ENCODE results near the gene SLFN12.
"Not testable (repeated sequence)": the region's sequence is repeated elsewhere in the genome, so short reads cannot be mapped to it uniquely, and the experiment has no call there.

Gene SLFN12

GRCh38 chr17:35429702-35430101, 2.6 kb downstream of the SLFN12 start:
- no peak for TF ChIP-seq CTCF (conservative IDR thresholded peaks at IDR 0.05)
- no peak overlapping the region for H3K27ac ChIP-seq

- H3K27ac ChIP-seq: no peak overlapping the region
- no peak for TF ChIP-seq CTCF (conservative IDR thresholded peaks at IDR 0.05)
These were observed 4.1 kb downstream of the SLFN12 start for GRCh38 chr17:35428229-35428628.

- TF ChIP-seq CTCF (conservative IDR thresholded peaks at IDR 0.05): no peak
- H3K27ac ChIP-seq: no peak overlapping the region
These were observed 8.5 kb downstream of the SLFN12 start for GRCh38 chr17:35423761-35424160.

DNA sequence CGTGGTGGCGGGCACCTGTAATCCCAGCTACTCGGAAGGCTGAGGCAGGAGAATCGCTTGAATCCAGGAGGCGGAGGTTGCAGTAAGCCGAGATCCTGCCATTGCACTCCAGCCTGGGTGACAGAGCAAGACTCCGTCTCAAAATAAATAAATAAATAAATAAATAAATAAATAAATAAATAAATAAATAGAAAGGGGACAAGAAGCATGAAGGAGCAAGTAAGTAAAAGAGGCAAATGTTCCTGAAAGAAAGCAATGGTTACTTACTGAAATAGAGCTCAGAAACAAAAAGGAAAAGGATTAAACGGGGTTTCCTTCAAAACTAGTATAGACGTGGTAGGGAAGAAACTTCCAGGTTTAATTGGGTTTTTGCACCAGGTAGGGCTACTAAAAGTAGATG, 11.2 kb downstream of the SLFN12 start:
- not testable (repeated sequence) for H3K27ac ChIP-seq

DNA sequence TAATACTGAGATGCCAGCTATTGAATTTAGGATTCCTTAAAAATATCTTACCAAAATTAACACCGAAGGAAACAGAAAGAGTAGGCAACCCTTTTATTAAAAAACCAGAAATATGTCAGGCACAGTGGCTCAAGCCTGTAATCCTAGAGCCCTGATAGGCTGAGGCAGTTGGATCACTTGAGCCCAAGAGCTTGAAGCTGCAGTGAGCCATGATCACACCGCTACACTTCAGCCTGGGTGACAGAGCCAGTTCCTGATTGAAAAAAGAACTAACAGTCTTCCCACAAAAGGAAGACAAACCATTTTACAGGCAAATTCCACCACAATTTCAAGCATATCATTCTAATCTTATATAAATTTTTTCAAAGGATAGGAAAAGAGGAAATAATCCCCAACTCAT, 15.6 kb downstream of the SLFN12 start:
- TF ChIP-seq CTCF (conservative IDR thresholded peaks at IDR 0.05): no peak
- no peak overlapping the region for H3K27ac ChIP-seq

DNA sequence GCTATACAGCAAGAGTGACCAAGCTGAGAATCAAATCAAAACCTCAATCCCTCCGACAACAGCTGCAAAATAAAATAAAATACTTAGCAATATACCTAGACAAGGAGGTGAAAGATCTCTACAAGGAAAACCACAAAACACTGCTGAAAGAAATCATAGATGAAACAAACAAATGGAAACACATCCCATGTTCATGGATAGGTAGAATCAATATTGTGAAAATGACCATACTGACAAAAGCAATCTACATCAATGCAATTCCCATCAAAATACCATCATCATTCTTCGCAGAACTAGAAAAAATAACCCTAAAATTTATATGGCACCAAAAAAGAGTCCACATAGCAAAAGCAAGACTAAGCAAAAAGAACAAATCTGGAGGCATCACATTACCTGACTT, 17.6 kb downstream of the SLFN12 start:
- not testable (repeated sequence) for H3K27ac ChIP-seq

DNA sequence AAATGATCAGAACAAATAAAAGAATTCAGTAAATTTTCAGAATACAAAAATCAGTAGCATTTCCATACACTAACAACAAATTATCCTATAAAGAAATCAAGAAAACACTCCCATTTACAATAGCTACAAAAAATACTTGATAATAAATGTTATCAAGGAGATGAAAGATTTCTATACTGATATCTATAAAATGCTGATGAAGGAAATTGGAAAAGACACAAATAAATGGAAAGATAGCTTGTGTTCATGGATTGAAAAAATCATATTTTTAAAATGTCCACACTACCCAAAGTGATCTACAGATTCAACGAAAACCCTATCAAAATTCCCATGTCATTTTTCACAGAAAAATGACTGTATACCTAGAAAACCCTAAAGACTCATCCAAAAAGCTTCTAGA, 18.1 kb downstream of the SLFN12 start:
- TF ChIP-seq CTCF (conservative IDR thresholded peaks at IDR 0.05): no peak
- H3K27ac ChIP-seq: no peak overlapping the region

DNA sequence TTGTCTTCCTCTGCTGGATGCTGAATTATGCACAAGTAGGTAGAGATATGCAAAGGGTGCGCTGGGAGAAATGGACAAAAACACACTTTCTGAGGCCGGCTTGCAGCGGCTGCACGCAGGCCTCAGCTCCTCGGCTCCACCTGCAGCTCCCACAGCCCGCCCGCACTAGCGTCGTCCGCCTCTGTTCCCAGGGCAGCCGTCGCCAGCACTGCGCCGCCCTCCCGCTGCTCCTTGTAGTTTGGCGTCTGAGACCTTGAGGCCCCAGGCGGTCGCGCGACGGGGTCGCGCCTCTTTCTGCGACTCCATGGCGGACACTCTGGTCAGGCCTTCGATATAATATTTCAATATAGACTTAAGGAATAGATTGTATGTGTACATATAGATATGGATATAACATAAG, 24.8 kb downstream of the SLFN12 start:
- no peak overlapping the region for H3K27ac ChIP-seq
- TF ChIP-seq CTCF (conservative IDR thresholded peaks at IDR 0.05): no peak

DNA sequence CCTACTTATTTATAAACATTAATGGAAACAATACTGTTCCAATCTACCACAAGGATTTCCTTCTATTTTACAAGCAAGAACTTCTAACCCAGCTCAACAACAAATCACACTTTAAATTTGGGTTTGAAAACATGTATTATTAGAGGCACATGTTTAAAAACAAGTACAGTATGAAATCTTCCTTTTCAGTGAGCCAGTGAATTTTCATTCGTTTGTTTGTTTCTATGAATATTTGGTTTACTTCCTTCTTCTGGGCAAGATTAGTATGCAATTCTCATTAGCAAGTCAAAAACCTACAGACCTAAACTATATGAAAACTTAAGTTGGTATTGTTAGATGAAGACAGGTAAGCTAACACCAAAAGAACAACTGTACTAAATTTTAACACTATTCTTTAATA, 25.7 kb downstream of the SLFN12 start:
- no peak for TF ChIP-seq CTCF (conservative IDR thresholded peaks at IDR 0.05)
- no peak overlapping the region for H3K27ac ChIP-seq
